Endothelial cell of umbilical vein (primary cell): ENCODE results near the gene ANKEF1. TPM values are rescaled to one million over a fixed set of nuclear protein-coding genes. Genes with fewer than 3 reads are reported as not detected.

Source experiments
- BruUV-seq: library from RNA; stranded (reverse); fragments of 400-500 nt; replicated peaks from 2 replicates; lab custom pipeline; 2021; lab: Mats Ljungman, UMichigan
- CTCF ChIA-PET: fragments of 300-600, 350-600 bp; sonication (Branson Sonifier 250); formaldehyde crosslinking; loops from one replicate; lab custom pipeline; 2021; ENCODE audit warnings: antibody characterized with exemption, inconsistent platforms; lab: Charles Lee
- POLR2A ChIA-PET: fragments of 300-600, 350-600 bp; sonication (Branson Sonifier 250); formaldehyde crosslinking; loops from one replicate; lab custom pipeline; 2021; ENCODE audit warnings: antibody characterized with exemption, inconsistent platforms; lab: Charles Lee
- DNase-seq: peaks from one replicate; pipeline ENCODE4 v3.0.0-alpha.2; 2011; ENCODE audit warnings: low read depth, low spot score
- FAIRE-seq: peaks from 2 replicates; lab custom pipeline; 2011; peaks lifted over from hg19 to GRCh38; lab: Jason Lieb, UNC
- H2AFZ ChIP-seq: 2 replicates; pipeline ENCODE4 v1.6.0; 2012; ENCODE audit warnings: low read depth, low read length, control low read depth, inconsistent platforms
- H3K27ac ChIP-seq: 2 replicates; pipeline ENCODE4 v1.5.1; 2011; ENCODE audit warnings: low read depth, mild to moderate bottlenecking, control low read depth, low read length, moderate library complexity; ENCODE audit not compliant: insufficient read depth
- H3K27me3 ChIP-seq, 2 experiments: 2 replicates each; pipeline versions ENCODE4 v1.6.0 to v1.6.1; 2011; ENCODE audit warnings: low read length in 2 of 2, mixed read lengths in 1 of 2; ENCODE audit not compliant: control insufficient read depth in 2 of 2, insufficient read depth in 2 of 2
- H3K36me3 ChIP-seq, 2 experiments: 2 replicates in 1 of 2; 3 replicates in 1 of 2; pipeline ENCODE4 v1.5.1; 2011; ENCODE audit warnings: low read length in 2 of 2, mild to moderate bottlenecking in 1 of 2, moderate library complexity in 1 of 2; ENCODE audit not compliant: control insufficient read depth in 2 of 2, insufficient read depth in 2 of 2; ENCODE audit errors: extremely low read depth in 1 of 2
- H3K4me1 ChIP-seq: 3 replicates; pipeline ENCODE4 v1.5.1; 2011; ENCODE audit warnings: mild to moderate bottlenecking, low read length; ENCODE audit not compliant: control insufficient read depth, insufficient read depth; ENCODE audit errors: extremely low read depth
- H3K4me2 ChIP-seq: 2 replicates; pipeline ENCODE4 v1.6.1; 2011; ENCODE audit warnings: low read length, control low read depth, mixed read lengths; ENCODE audit not compliant: insufficient read depth
- H3K4me3 ChIP-seq, 3 experiments: fragments of 200-600 bp in 1 of 3; sonication (generic), shearing (Covaris generic) in 1 of 3; replicated peaks in 1 of 3; 2 replicates each; pipeline ENCODE4 v1.5.1; 2011 to 2016; ENCODE audit warnings: control low read depth in 3 of 3, low read length in 3 of 3, mild to moderate bottlenecking in 2 of 3, inconsistent platforms in 1 of 3, low read depth in 1 of 3, moderate library complexity in 1 of 3; ENCODE audit not compliant: insufficient read depth in 1 of 3
- H3K79me2 ChIP-seq: 2 replicates; pipeline ENCODE4 v1.6.0; 2012; ENCODE audit warnings: low read length, inconsistent platforms; ENCODE audit not compliant: control insufficient read depth, insufficient read depth
- H3K9ac ChIP-seq: replicated peaks from 2 replicates; pipeline ENCODE3; 2011; ENCODE audit warnings: low read length, control low read depth; ENCODE audit not compliant: insufficient read depth; ENCODE audit errors: extremely low read depth
- H3K9me1 ChIP-seq: replicated peaks from 3 replicates; pipeline ENCODE4 v1.6.0; 2011; ENCODE audit warnings: mild to moderate bottlenecking, low read length; ENCODE audit not compliant: control insufficient read depth, insufficient read depth; ENCODE audit errors: extremely low read depth
- H3K9me3 ChIP-seq: replicated peaks from 2 replicates; pipeline ENCODE4 v1.5.1; 2012; ENCODE audit warnings: low read length, inconsistent platforms; ENCODE audit not compliant: control insufficient read depth, insufficient read depth
- H4K20me1 ChIP-seq: replicated peaks from 2 replicates; pipeline ENCODE3; 2011; ENCODE audit warnings: mild to moderate bottlenecking, low read length; ENCODE audit not compliant: control insufficient read depth, insufficient read depth; ENCODE audit errors: extremely low read depth
- EZH2 ChIP-seq: IDR thresholded peaks from 2 replicates; pipeline ENCODE4 v1.6.1; 2012; ENCODE audit warnings: borderline replicate concordance, low read depth, mild to moderate bottlenecking, moderate library complexity, low read length, inconsistent platforms; ENCODE audit not compliant: severe bottlenecking
- FOS ChIP-seq: IDR thresholded peaks from 2 replicates; pipeline ENCODE4 v1.6.1; 2011; ENCODE audit warnings: mild to moderate bottlenecking, low read length, moderate library complexity, borderline replicate concordance; ENCODE audit not compliant: insufficient read depth
- GATA2 ChIP-seq: IDR thresholded peaks from 2 replicates; pipeline ENCODE4 v1.7.0; 2011; ENCODE audit warnings: low read depth, mild to moderate bottlenecking, moderate library complexity, mixed read lengths, low read length; ENCODE audit not compliant: insufficient read length, insufficient read depth
- JUN ChIP-seq: IDR thresholded peaks from 2 replicates; pipeline ENCODE4 v1.6.1; 2011; ENCODE audit warnings: borderline replicate concordance, low read depth; ENCODE audit not compliant: insufficient read length, insufficient read depth
- MYC ChIP-seq: IDR thresholded peaks from one replicate; pipeline ENCODE4 v1.6.1; 2011; ENCODE audit warnings: mild to moderate bottlenecking, low read depth, low read length
- POLR2A ChIP-seq: IDR thresholded peaks from 2 replicates; pipeline ENCODE4 v1.6.1; 2012; ENCODE audit warnings: low read depth, mild to moderate bottlenecking, control low read depth, low read length
- POLR2AphosphoS5 ChIP-seq: IDR thresholded peaks from 2 replicates; pipeline ENCODE4 v1.6.1; 2012; ENCODE audit warnings: low read depth, mild to moderate bottlenecking, control low read depth, low read length, moderate library complexity; ENCODE audit not compliant: insufficient read depth
- dilution Hi-C: fragments of 300-500 bp; cut with MboI; formaldehyde crosslinking; loops from one replicate; pipeline ENCODE4 v1.15.0; 2019; ENCODE audit warnings: low sequenced_read_pairs; ENCODE audit not compliant: extremely low pct_ligation_motif_present
- intact Hi-C: fragments of 100-400 bp; cut with micrococcal nuclease; formaldehyde crosslinking; loops from one replicate; pipeline ENCODE4 v1.10.0; 2022
- polyA plus RNA-seq, 4 experiments: library from polyadenylated mRNA; depleted of rRNA in 3 of 4; stranded (reverse) in 3 of 4; unstranded in 1 of 4; fragments of >200 nt; gene quantifications; 2 replicates each; pipeline versions ENCODE4 v1.2.1 to v1.2.3, GENCODE V29; 2011 to 2012; ENCODE audit warnings: missing spikeins in 1 of 4
- total RNA-seq: library from RNA; stranded (reverse); gene quantifications from 2 replicates; pipeline ENCODE4 v1.2.3, GENCODE V29; 2021
- TF ChIP-seq, protein P1 (sequence below), 2 donors: IDR thresholded peaks; 1 replicate in 1 of 2; 2 replicates in 1 of 2; pipeline ENCODE4 v1.5.1; 2011; ENCODE audit warnings: low read length in 2 of 2, mild to moderate bottlenecking in 2 of 2, moderate library complexity in 2 of 2, control low read depth in 1 of 2, inconsistent platforms in 1 of 2, low read depth in 1 of 2; ENCODE audit not compliant: insufficient read depth in 1 of 2; ENCODE audit errors: extremely low read depth in 1 of 2
- TF ChIP-seq, protein P2 (sequence below): IDR thresholded peaks from 2 replicates; pipeline ENCODE4 v1.6.1; 2011; ENCODE audit not compliant: insufficient read depth, insufficient read length

Gene ANKEF1
- total and polyA plus RNA-seq, 2 donors (not counting 3 experiments of a cell fraction or from before 2014, with no cell fraction given), result 0.58 to 2.4 TPM

DNA sequence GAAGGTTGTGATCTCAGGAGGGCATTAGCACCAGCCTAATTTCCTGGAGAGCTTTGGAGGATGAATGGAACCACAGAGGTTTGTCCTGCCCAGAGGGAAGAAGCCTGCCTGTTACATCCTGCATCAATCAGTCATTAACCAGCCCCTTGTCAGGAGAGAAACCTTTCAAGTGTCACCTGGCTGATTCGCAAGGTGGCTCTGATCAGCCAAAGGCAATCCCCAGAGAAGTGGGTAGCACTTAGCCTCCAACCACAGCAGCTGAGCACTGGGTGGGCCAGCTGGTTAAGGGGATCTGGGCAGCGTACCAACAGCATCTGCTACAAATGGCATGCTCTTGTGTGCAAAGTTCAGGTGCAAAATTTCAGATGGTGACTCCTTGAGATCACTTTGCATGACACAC is 26.9 kb downstream of the ANKEF1 start:
- POLR2A ChIA-PET, result no interaction called here

More for the DNA sequence above, 26.9 kb downstream of the ANKEF1 start:
- H2AFZ ChIP-seq, result no peak overlapping the region
- TF ChIP-seq POLR2A, result no peak
- TF ChIP-seq FOS, result no peak
- no peak for TF ChIP-seq EZH2
- no peak for TF ChIP-seq POLR2AphosphoS5
- no peak for TF ChIP-seq JUN
- no peak for TF ChIP-seq MYC
- TF ChIP-seq GATA2, result no peak
- TF ChIP-seq, protein P1, sequence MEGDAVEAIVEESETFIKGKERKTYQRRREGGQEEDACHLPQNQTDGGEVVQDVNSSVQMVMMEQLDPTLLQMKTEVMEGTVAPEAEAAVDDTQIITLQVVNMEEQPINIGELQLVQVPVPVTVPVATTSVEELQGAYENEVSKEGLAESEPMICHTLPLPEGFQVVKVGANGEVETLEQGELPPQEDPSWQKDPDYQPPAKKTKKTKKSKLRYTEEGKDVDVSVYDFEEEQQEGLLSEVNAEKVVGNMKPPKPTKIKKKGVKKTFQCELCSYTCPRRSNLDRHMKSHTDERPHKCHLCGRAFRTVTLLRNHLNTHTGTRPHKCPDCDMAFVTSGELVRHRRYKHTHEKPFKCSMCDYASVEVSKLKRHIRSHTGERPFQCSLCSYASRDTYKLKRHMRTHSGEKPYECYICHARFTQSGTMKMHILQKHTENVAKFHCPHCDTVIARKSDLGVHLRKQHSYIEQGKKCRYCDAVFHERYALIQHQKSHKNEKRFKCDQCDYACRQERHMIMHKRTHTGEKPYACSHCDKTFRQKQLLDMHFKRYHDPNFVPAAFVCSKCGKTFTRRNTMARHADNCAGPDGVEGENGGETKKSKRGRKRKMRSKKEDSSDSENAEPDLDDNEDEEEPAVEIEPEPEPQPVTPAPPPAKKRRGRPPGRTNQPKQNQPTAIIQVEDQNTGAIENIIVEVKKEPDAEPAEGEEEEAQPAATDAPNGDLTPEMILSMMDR (IDR thresholded peaks at IDR 0.05; ENCODE audit: extremely low read depth in 1 of 2, insufficient read depth in 1 of 2, low read depth in 1 of 2, low read length in 2 of 2), result no peak
- TF ChIP-seq, protein P2, sequence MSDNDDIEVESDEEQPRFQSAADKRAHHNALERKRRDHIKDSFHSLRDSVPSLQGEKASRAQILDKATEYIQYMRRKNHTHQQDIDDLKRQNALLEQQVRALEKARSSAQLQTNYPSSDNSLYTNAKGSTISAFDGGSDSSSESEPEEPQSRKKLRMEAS, result no peak
- dilution Hi-C loops (no loop called here), intact Hi-C loops (no loop called here)
- no peaks in the 10 kb centered on the region for H3K79me2 ChIP-seq
- no peak for DNase-seq
- H3K9ac ChIP-seq, result no peak overlapping the region
- H3K4me1 ChIP-seq, result no peaks in the 10 kb centered on the region
- no peak overlapping the region for H3K27ac ChIP-seq
- no peaks in the 10 kb centered on the region for H3K36me3 ChIP-seq
- no peak overlapping the region for H3K4me3 ChIP-seq
- CTCF ChIA-PET, result interaction anchor here (0.9 kb wide), 1 partner anchor 15 kb away, joined by 3 read pairs; no protein-coding TSS in a partner anchor
- FAIRE-seq, result no peak
- BruUV-seq, result no TSS peak
- H3K9me3 ChIP-seq, result no peaks in the 10 kb centered on the region
- H4K20me1 ChIP-seq, result no peaks in the 10 kb centered on the region
- H3K4me2 ChIP-seq, result no peak overlapping the region
- H3K27me3 ChIP-seq, result peaks cover 0 to 1% of the 10 kb centered on the region in 2 experiments
- H3K9me1 ChIP-seq, result no peaks in the 10 kb centered on the region
